Adipocyte (in vitro differentiated cells): ENCODE data around the gene C2CD4C.
"Not testable (repeated sequence)": the region's sequence is repeated elsewhere in the genome, so short reads cannot be mapped to it uniquely, and the experiment has no call there.

ENCODE experiments used
- DNase-seq: peaks from one replicate; pipeline ENCODE4 v3.0.0-alpha.2; 2015; ENCODE audit warnings: low read depth
- H3K27me3 ChIP-seq: replicated peaks from 2 replicates; pipeline ENCODE4 v1.7.0; 2013; ENCODE audit warnings: mild to moderate bottlenecking, low read length, moderate library complexity; ENCODE audit not compliant: control insufficient read depth, insufficient read depth
- H3K36me3 ChIP-seq: 2 replicates; pipeline ENCODE4 v1.7.0; 2013; ENCODE audit warnings: low read length, mild to moderate bottlenecking, moderate library complexity; ENCODE audit not compliant: control insufficient read depth, insufficient read depth, severe bottlenecking
- H3K4me1 ChIP-seq: 2 replicates; pipeline ENCODE4 v1.7.0; 2013; ENCODE audit warnings: mild to moderate bottlenecking, low read length, moderate library complexity; ENCODE audit not compliant: control insufficient read depth, insufficient read depth
- H3K4me3 ChIP-seq: 2 replicates; pipeline ENCODE4 v1.7.0; 2013; ENCODE audit warnings: mild to moderate bottlenecking, low read length, moderate library complexity
- H3K9ac ChIP-seq: 2 replicates; pipeline ENCODE4 v1.7.0; 2013; ENCODE audit warnings: mild to moderate bottlenecking, low read length, moderate library complexity
- H3K9me3 ChIP-seq: 2 replicates; pipeline ENCODE4 v1.7.0; 2013; ENCODE audit warnings: mild to moderate bottlenecking, low read length, moderate library complexity; ENCODE audit not compliant: control insufficient read depth

The C2CD4C gene

GRCh38 chr19:423691-424466 is 14.9 kb upstream of the C2CD4C start:
- no peak overlapping the region for H3K4me3 ChIP-seq
- H3K27me3 ChIP-seq, result no peaks in the 10 kb centered on the region
- no peaks in the 10 kb centered on the region for H3K4me1 ChIP-seq
- no peaks in the 10 kb centered on the region for H3K36me3 ChIP-seq
- DNase-seq, result no peak
- no peak overlapping the region for H3K9ac ChIP-seq
- H3K9me3 ChIP-seq, result no peaks in the 10 kb centered on the region

- DNase-seq, H3K9me3 ChIP-seq, H3K4me1 ChIP-seq, H3K9ac ChIP-seq, H3K36me3 ChIP-seq, H3K4me3 ChIP-seq, H3K27me3 ChIP-seq: not testable (repeated sequence)
These were observed 13.9 kb upstream of the C2CD4C start for GRCh38 chr19:422917-423226.

GRCh38 chr19:422213-422916 is 13.4 kb upstream of the C2CD4C start:
- no peak for DNase-seq
- H3K9me3 ChIP-seq, result no peaks in the 10 kb centered on the region
- H3K36me3 ChIP-seq, result no peaks in the 10 kb centered on the region

GRCh38 chr19:419721-420515 is 11.0 kb upstream of the C2CD4C start:
- peaks cover 6% of the 10 kb centered on the region for H3K27me3 ChIP-seq
- DNase-seq, result no peak
- H3K4me1 ChIP-seq, result no peaks in the 10 kb centered on the region
- no peaks in the 10 kb centered on the region for H3K9me3 ChIP-seq
- H3K36me3 ChIP-seq, result no peaks in the 10 kb centered on the region
- no peak overlapping the region for H3K9ac ChIP-seq
- H3K4me3 ChIP-seq, result no peak overlapping the region

More at GRCh38 chr19:422213-422916, 13.4 kb upstream of the C2CD4C start:
- Histone ChIP-seq H3K4me1 (no peaks in the 10 kb centered on the region), H3K9ac (no peak overlapping the region), H3K27me3 (no peaks in the 10 kb centered on the region), H3K4me3 (no peak overlapping the region)

GRCh38 chr19:418761-419671 is 10.1 kb upstream of the C2CD4C start:
- Histone ChIP-seq H3K4me1 (no peaks in the 10 kb centered on the region), H3K9me3 (no peaks in the 10 kb centered on the region), H3K9ac (no peak overlapping the region), H3K4me3 (no peak overlapping the region), H3K27me3 (peaks cover 11% of the 10 kb centered on the region), H3K36me3 (no peaks in the 10 kb centered on the region)
- DNase-seq, result no peak

GRCh38 chr19:416416-416815 is 7.5 kb upstream of the C2CD4C start:
- DNase-seq, result no peak
- Histone ChIP-seq H3K36me3 (no peaks in the 10 kb centered on the region), H3K9me3 (no peaks in the 10 kb centered on the region), H3K9ac (no peak overlapping the region), H3K4me1 (no peaks in the 10 kb centered on the region), H3K27me3 (peaks cover 24% of the 10 kb centered on the region), H3K4me3 (no peak overlapping the region)

- H3K36me3 ChIP-seq, result no peaks in the 10 kb centered on the region
- H3K4me3 ChIP-seq, result no peak overlapping the region
- H3K9ac ChIP-seq, result no peak overlapping the region
- no peak for DNase-seq
- H3K27me3 ChIP-seq, result peaks cover 27% of the 10 kb centered on the region
- no peaks in the 10 kb centered on the region for H3K9me3 ChIP-seq
- no peaks in the 10 kb centered on the region for H3K4me1 ChIP-seq
These were observed 6.3 kb upstream of the C2CD4C start for GRCh38 chr19:415292-415691.

- no peak for DNase-seq
These were observed 4.9 kb upstream of the C2CD4C start for GRCh38 chr19:413756-414420.

GRCh38 chr19:412356-413355 is 3.7 kb upstream of the C2CD4C start:
- Histone ChIP-seq H3K36me3 (no peaks in the 10 kb centered on the region), H3K9ac (no peak overlapping the region), H3K27me3 (peaks cover 35% of the 10 kb centered on the region), H3K9me3 (no peaks in the 10 kb centered on the region), H3K4me3 (no peak overlapping the region), H3K4me1 (no peaks in the 10 kb centered on the region)
- DNase-seq, result no peak

More at GRCh38 chr19:413756-414420, 4.9 kb upstream of the C2CD4C start:
- H3K27me3 ChIP-seq, result peaks cover 35% of the 10 kb centered on the region
- no peak overlapping the region for H3K4me3 ChIP-seq
- H3K9ac ChIP-seq, result no peak overlapping the region
- H3K36me3 ChIP-seq, result no peaks in the 10 kb centered on the region
- H3K4me1 ChIP-seq, result no peaks in the 10 kb centered on the region
- H3K9me3 ChIP-seq, result no peaks in the 10 kb centered on the region
